ENCODE measurements around the gene CNDP1.

GRCh38 chr18:74598350-74599001 lies 64.2 kb downstream of the CNDP1 start:
- peak; percentile 21 for TF ChIP-seq CTCF (IDR thresholded peaks at IDR 0.05; ENCODE audit: low read length)
- TF ChIP-seq EZH2 (optimal IDR thresholded peaks at IDR 0.05; ENCODE audit: low read depth, low read length), result no peak
- TF ChIP-seq EZH2phosphoT487 (IDR thresholded peaks at IDR 0.05; ENCODE audit: low read length), result no peak
